Right lobe of liver (tissue), 6 donors: ENCODE measurements around the gene TSPAN32. TPM values are rescaled to one million over a fixed set of nuclear protein-coding genes. Genes with fewer than 3 reads are reported as not detected.

Experiments used
- ATAC-seq, 4 donors: fragments of 200-7000 bp; cut with Tn5 transposase; one replicate each; pipeline ENCODE4 v1.9.1; 2020; ENCODE audit warnings: mild to moderate bottlenecking in 4 of 4, moderate library complexity in 4 of 4
- DNase-seq, 3 donors: peaks; one replicate each; pipeline ENCODE4 v3.0.0-alpha.2; 2020
- H3K27ac ChIP-seq, 3 donors: fragments of 200-600 bp; one replicate each; pipeline ENCODE4 v1.8.0; 2022
- H3K27me3 ChIP-seq, 2 donors: fragments of 200-600 bp; one replicate each; pipeline ENCODE4 v1.8.0; 2022
- H3K36me3 ChIP-seq, 4 donors: fragments of 200-600 bp; sonication (generic) in 1 of 4; one replicate each; pipeline versions ENCODE4 v1.5.1 to v1.8.0; 2017 to 2022; ENCODE audit warnings: control low read depth in 1 of 4
- H3K4me1 ChIP-seq, 4 donors: fragments of 200-600 bp; sonication (generic) in 1 of 4; one replicate each; pipeline versions ENCODE4 v1.5.1 to v1.8.0; 2017 to 2022; ENCODE audit warnings: control low read depth in 1 of 4
- H3K4me3 ChIP-seq, 3 donors: fragments of 200-600 bp; one replicate each; pipeline ENCODE4 v1.8.0; 2022
- H3K9me3 ChIP-seq, 4 donors: fragments of 200-600 bp; sonication (generic) in 1 of 4; one replicate each; pipeline versions ENCODE4 v1.5.1 to v1.8.0; 2017 to 2022; ENCODE audit warnings: control low read depth in 1 of 4
- POLR2A ChIP-seq: fragments of 450-650 bp; IDR thresholded peaks from one replicate; pipeline ENCODE4 v1.6.1; 2017; ENCODE audit warnings: antibody characterized with exemption, mild to moderate bottlenecking
- WGBS: methylation state at CpG from one replicate; pipeline ENCODE4 v1.1.6; 2018; ENCODE audit warnings: low coverage, low lambda C conversion rate; ENCODE audit not compliant: insufficient coverage; ENCODE audit errors: missing lambda C conversion rate; 5-methylcytosine and 5-hydroxymethylcytosine counted together
- intact Hi-C, 2 donors: fragments of 100-400 bp; cut with DNase I; formaldehyde crosslinking; loops; one replicate each; pipeline versions ENCODE4 v1.11.2 to v1.14.1; 2022
- small RNA-seq, 2 experiments: library from RNA; depleted of rRNA; stranded (forward); fragments of <200 nt; gene quantifications; one replicate each; pipeline ENCODE3, GENCODE V24; 2016
- total RNA-seq, 6 experiments: library from RNA; depleted of rRNA in 2 of 6; stranded (reverse); fragments of >200 nt in 2 of 6; fragmentation: NEBNext Ultra II Directional in 3 of 6; extraction: Animal tissue kit (Norgen Biotek cat#: 25700) in 3 of 6; gene quantifications; one replicate each; pipeline versions ENCODE4 v1.1.0 to v1.2.4, GENCODE V29; 2016 to 2023
- TF ChIP-seq, protein P1 (sequence below), 4 donors: fragments of 200-600 bp in 3 of 4; fragments of 450-650 bp in 1 of 4; IDR thresholded peaks; one replicate each; pipeline versions ENCODE4 v1.5.1 to v1.8.0; 2016 to 2022; ENCODE audit warnings: antibody characterized with exemption in 4 of 4, mild to moderate bottlenecking in 2 of 4
- donor health status: DM: no; HTN: yes; CAD: no.
- donor health status: DM: no; HTN: no; CAD: no.
- donor health status: DM: no; HTN: no; CAD: no.
- donor health status: DM: no; HTN: yes; CAD: no.
- donor health status: DM: no; HTN: yes; CAD: no.

The TSPAN32 gene
- total RNA-seq, 6 experiments from 2014 or later, result 0.24 to 1.2 (median 0.63) TPM; not detected in 2

DNA sequence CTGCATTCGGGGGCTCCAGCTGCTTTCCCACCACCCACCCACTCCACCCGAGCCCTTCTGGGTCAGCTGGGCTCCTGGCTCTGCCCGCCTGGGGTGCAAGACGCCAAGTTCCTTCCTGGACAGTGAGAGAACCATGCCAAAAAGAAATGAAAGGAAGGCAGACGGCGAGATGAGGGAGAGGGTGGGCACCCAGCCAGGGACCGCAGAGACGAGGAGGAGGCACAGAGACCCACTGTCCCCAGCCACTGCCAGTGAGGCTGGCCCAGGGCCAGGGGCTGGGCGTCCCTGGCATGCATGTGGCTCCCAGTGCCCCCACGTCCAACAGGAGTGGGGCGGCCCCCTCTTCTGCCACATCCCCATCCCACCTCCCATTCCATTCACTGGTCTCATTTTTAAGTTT is 64.5 kb downstream of the TSPAN32 start:
- Histone ChIP-seq H3K4me1 (peaks cover 0 to 30% (median 12%) of the 10 kb centered on the region in 4 donors), H3K36me3 (no peaks in the 10 kb centered on the region), H3K4me3 (no peak overlapping the region), H3K9me3 (no peaks in the 10 kb centered on the region), H3K27ac (no peak overlapping the region), H3K27me3 (no peaks in the 10 kb centered on the region)
- TF ChIP-seq POLR2A, result no peak
- TF ChIP-seq, protein P1, sequence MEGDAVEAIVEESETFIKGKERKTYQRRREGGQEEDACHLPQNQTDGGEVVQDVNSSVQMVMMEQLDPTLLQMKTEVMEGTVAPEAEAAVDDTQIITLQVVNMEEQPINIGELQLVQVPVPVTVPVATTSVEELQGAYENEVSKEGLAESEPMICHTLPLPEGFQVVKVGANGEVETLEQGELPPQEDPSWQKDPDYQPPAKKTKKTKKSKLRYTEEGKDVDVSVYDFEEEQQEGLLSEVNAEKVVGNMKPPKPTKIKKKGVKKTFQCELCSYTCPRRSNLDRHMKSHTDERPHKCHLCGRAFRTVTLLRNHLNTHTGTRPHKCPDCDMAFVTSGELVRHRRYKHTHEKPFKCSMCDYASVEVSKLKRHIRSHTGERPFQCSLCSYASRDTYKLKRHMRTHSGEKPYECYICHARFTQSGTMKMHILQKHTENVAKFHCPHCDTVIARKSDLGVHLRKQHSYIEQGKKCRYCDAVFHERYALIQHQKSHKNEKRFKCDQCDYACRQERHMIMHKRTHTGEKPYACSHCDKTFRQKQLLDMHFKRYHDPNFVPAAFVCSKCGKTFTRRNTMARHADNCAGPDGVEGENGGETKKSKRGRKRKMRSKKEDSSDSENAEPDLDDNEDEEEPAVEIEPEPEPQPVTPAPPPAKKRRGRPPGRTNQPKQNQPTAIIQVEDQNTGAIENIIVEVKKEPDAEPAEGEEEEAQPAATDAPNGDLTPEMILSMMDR (IDR thresholded peaks at IDR 0.05), result no peak
- no peak for ATAC-seq
- DNase-seq, result no peak
- intact Hi-C loops, result no loop called here
- 60% methylated on average over 4 of the region's 11 CpGs for WGBS

DNA sequence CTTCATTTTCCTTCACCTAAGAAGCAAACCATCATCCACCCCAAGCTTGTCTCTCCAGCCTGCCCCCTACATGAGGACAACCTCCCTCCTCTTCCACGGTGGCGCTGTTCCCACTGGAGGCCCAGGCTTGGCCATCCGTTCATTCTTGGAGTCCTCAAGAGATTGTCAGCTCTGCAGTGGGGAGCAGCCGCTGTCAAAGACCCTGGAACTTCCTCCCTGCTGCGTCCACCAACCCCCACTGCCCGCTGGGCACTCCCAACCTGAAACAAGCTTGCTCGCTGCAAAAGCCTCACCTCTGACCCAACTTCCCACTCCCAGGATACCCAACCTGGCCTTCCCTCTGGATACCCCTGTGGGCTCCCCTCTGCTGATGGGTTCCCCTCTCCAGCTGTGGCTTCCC is 64.9 kb downstream of the TSPAN32 start:
- no peak overlapping the region for H3K4me3 ChIP-seq
- H3K27ac ChIP-seq, result no peak overlapping the region
- 79% methylated on average over 7 of the region's 7 CpGs for whole genome bisulfite sequencing
- TF ChIP-seq, protein P1 (IDR thresholded peaks at IDR 0.05), result no peak
- no peak for TF ChIP-seq POLR2A
- DNase-seq, result no peak
- ATAC-seq, result no peak
- peaks cover 0 to 30% (median 12%) of the 10 kb centered on the region in 4 donors for H3K4me1 ChIP-seq
- intact Hi-C loops, result no loop called here
- no peaks in the 10 kb centered on the region for H3K27me3 ChIP-seq
- H3K9me3 ChIP-seq, result no peaks in the 10 kb centered on the region
- H3K36me3 ChIP-seq, result no peaks in the 10 kb centered on the region

DNA sequence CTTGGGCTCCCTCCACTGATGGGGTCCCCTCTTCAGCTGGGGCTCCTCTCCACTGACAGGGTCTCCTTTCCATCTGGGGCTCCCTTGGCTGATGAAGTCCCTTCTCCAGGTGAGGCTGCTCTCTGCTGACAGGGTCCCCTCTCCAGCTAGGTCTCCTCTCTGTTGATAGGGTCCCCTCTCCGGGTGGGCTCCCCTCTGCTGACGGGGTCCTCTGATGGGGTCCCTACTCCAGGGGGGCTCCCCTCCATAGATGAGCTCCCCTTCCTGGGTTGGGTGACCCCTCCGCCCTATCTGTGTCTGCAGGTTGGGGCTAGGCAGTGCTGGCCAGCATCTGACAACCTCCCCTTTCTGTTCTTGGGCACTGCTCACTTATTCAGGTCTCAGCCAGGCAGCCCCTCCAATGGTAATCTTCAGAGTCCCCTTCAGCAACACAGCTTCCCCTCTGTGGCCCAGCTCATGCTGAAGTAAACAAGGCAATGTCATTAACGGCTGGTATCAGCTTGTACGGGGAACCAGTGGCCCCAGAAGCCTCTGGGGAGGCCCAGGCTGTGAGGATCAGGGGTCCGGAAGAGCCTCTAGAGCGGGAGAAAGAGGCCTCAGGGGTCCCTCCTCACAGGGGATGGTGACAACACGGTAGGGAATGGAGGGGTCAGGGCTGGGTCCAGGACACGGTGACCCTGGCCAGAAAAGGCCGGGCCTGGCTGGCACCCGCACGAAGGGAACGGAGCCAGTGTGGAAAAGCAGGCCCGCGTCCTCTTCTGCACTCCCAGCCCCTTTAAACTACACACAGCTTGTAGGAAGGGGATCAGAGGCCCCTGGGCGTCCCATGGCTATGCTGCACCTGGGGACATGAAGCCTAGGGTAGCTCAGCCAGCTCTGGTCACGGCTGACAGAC is 65.7 kb downstream of the TSPAN32 start:
- H3K4me3 ChIP-seq, result no peak overlapping the region
- TF ChIP-seq POLR2A, result no peak
- TF ChIP-seq, protein P1 (IDR thresholded peaks at IDR 0.05), result no peak
- H3K36me3 ChIP-seq, result no peaks in the 10 kb centered on the region
- ATAC-seq (peak; percentile 38 to 62 (median 54)), DNase-seq (peak in 1 of 3 donors; percentile 76)
- intact Hi-C loops, result no loop called here
- peak overlapping the region in 2 of 3 donors; percentile 31 to 96 for H3K27ac ChIP-seq
- H3K4me1 ChIP-seq, result peaks cover 0 to 30% (median 12%) of the 10 kb centered on the region in 4 donors
- no peaks in the 10 kb centered on the region for H3K9me3 ChIP-seq
- H3K27me3 ChIP-seq, result no peaks in the 10 kb centered on the region
- 52% methylated on average over 6 of the region's 17 CpGs for WGBS

Small RNA genes within 50 kb of the gene (small RNA-seq; reads per million reads assigned to genes)
- 0 reads per million in 2 experiments for gene RNU6-878P

Other genes starting within 250 kb of the TSPAN32 start
- 100 to 1,000 TPM in 5 of 6 experiments, 10 to 100 TPM in 1; 86.6 to 289 (median 177) TPM for gene IGF2, start 162.6 kb upstream of the TSPAN32 start, total RNA-seq
- gene INS, start 140.8 kb upstream of the TSPAN32 start, total RNA-seq, result not detected
- under 1 TPM in 2 of 6 experiments, not detected in 4; 0.51 to 0.64 TPM for gene TH, start 130.2 kb upstream of the TSPAN32 start, total RNA-seq
- under 1 TPM; 0.42 to 0.81 (median 0.64) TPM for gene ASCL2, start 31.4 kb upstream of the TSPAN32 start, total RNA-seq
- gene C11orf21, start 95 bp upstream of the TSPAN32 start, total RNA-seq, result under 1 TPM; 0.25 to 0.51 (median 0.39) TPM
- 100 to 1,000 TPM; 433 to 721 (median 528) TPM for gene CD81, start 75.3 kb downstream of the TSPAN32 start, total RNA-seq
- gene TSSC4, start 98.7 kb downstream of the TSPAN32 start, total RNA-seq, result 10 to 100 TPM; 17.6 to 27.0 (median 19.5) TPM
- gene TRPM5, start 142.5 kb downstream of the TSPAN32 start, total RNA-seq, result not detected
- 1 to 10 TPM in 4 of 6 experiments, under 1 TPM in 2; 0.61 to 2.4 (median 1.8) TPM for gene KCNQ1, start 143.0 kb downstream of the TSPAN32 start, total RNA-seq